OCI-LY7 (cell line): ENCODE data around the gene GON4L. TPM values are rescaled to one million over a fixed set of nuclear protein-coding genes. Genes with fewer than 3 reads are reported as not detected.

ENCODE experiments used
- BruUV-seq: library from RNA; stranded (reverse); fragments of 400-500 nt; replicated peaks from 2 replicates; lab custom pipeline; 2021; lab: Mats Ljungman, UMichigan
- CTCF ChIA-PET: fragments of 300-600 bp; sonication (Branson Sonifier 250); formaldehyde crosslinking; loops from one replicate; lab custom pipeline; 2022; ENCODE audit warnings: antibody characterized with exemption; ENCODE audit not compliant: unreplicated experiment; lab: Charles Lee
- POLR2A ChIA-PET: fragments of 300-600 bp; sonication (Branson Sonifier 250); formaldehyde crosslinking; loops from one replicate; lab custom pipeline; 2022; ENCODE audit warnings: antibody characterized with exemption; lab: Charles Lee
- DNase-seq: peaks from one replicate; pipeline ENCODE4 v3.0.0-alpha.2; 2015; ENCODE audit warnings: low spot score
- H2AFZ ChIP-seq: fragments of 200-600 bp; sonication (generic), shearing (Covaris generic); 2 replicates; pipeline ENCODE4 v1.6.1; 2014; ENCODE audit warnings: mild to moderate bottlenecking, antibody characterized with exemption, low read length, moderate library complexity
- H3K27ac ChIP-seq: fragments of 200-600 bp; sonication (generic); 2 replicates; pipeline ENCODE4 v1.5.1; 2014; ENCODE audit warnings: mixed run types, low read depth, mild to moderate bottlenecking, moderate library complexity, low read length, inconsistent platforms; ENCODE audit not compliant: poor library complexity, severe bottlenecking
- H3K36me3 ChIP-seq: fragments of 200-600 bp; sonication (generic); 2 replicates; pipeline ENCODE4 v1.6.1; 2014; ENCODE audit warnings: mild to moderate bottlenecking, antibody characterized with exemption, low read length, moderate library complexity, mixed read lengths; ENCODE audit not compliant: insufficient read depth
- H3K4me1 ChIP-seq: fragments of 200-600 bp; sonication (generic); 2 replicates; pipeline ENCODE4 v1.5.1; 2014; ENCODE audit warnings: mild to moderate bottlenecking, low read length; ENCODE audit not compliant: insufficient read depth, poor library complexity, severe bottlenecking
- H3K4me2 ChIP-seq: fragments of 200-600 bp; sonication (generic); 2 replicates; pipeline ENCODE4 v1.6.1; 2014; ENCODE audit warnings: mild to moderate bottlenecking, low read length
- H3K4me3 ChIP-seq: fragments of 200-600 bp; sonication (generic); 2 replicates; pipeline ENCODE4 v1.5.1; 2014; ENCODE audit warnings: mild to moderate bottlenecking, low read depth, low read length; ENCODE audit not compliant: poor library complexity, severe bottlenecking
- H3K79me2 ChIP-seq: fragments of 200-600 bp; sonication (generic); 2 replicates; pipeline ENCODE4 v1.6.1; 2016; ENCODE audit warnings: low read depth, mild to moderate bottlenecking, low read length, moderate library complexity, mixed read lengths; ENCODE audit not compliant: insufficient read depth
- H3K9me2 ChIP-seq: fragments of 200-600 bp; sonication (generic); 2 replicates; pipeline ENCODE4 v1.6.1; 2016; ENCODE audit warnings: mild to moderate bottlenecking, low read length, mixed read lengths; ENCODE audit not compliant: insufficient read depth
- H3K9me3 ChIP-seq: fragments of 200-600 bp; sonication (generic); 2 replicates; pipeline ENCODE4 v1.6.1; 2014; ENCODE audit warnings: mild to moderate bottlenecking, mixed run types, low read length, mixed read lengths
- H4K20me1 ChIP-seq: fragments of 200-600 bp; sonication (generic); 2 replicates; pipeline ENCODE4 v1.6.1; 2014; ENCODE audit warnings: mild to moderate bottlenecking, antibody characterized with exemption, low read length, moderate library complexity, mixed read lengths; ENCODE audit not compliant: insufficient read depth
- CTCF ChIP-seq: fragments of 200-600 bp; sonication (generic); conservative IDR thresholded peaks from 2 replicates; pipeline ENCODE4 v1.5.1; 2014; ENCODE audit warnings: mild to moderate bottlenecking, antibody characterized with exemption, low read length, moderate library complexity, mixed read lengths
- EZH2phosphoT487 ChIP-seq: fragments of 200-600 bp; sonication (generic); IDR thresholded peaks from 2 replicates; pipeline ENCODE4 v1.6.1; 2018; ENCODE audit warnings: low read depth, borderline replicate concordance, mild to moderate bottlenecking, mixed run types, antibody characterized with exemption, low read length, moderate library complexity, mixed read lengths
- intact Hi-C: fragments of 100-400 bp; cut with micrococcal nuclease; formaldehyde crosslinking; loops from one replicate; pipeline ENCODE4 v1.10.0; 2022; ENCODE audit not compliant: unreplicated experiment
- total RNA-seq, 2 experiments: library from RNA; depleted of rRNA in 1 of 2; stranded (reverse); fragments of >200 nt in 1 of 2; shearing (Covaris generic) in 1 of 2; gene quantifications; 2 replicates each; pipeline ENCODE4 v1.2.3, GENCODE V29; 2014 to 2022

GON4L gene
- total RNA-seq, 2 experiments from 2014 or later = 46.0 to 78.0 TPM

- CTCF ChIA-PET = interaction anchor here (1.1 kb wide), 1 partner anchor 16 kb away, joined by 4 read pairs; no protein-coding TSS in a partner anchor
- Histone ChIP-seq H3K4me2 (no peak overlapping the region), H3K36me3 (peaks cover 77% of the 10 kb centered on the region), H3K4me1 (peaks cover 50% of the 10 kb centered on the region), H3K9me3 (no peaks in the 10 kb centered on the region), H3K4me3 (no peak overlapping the region), H4K20me1 (no peaks in the 10 kb centered on the region), H3K9me2 (no peaks in the 10 kb centered on the region), H3K79me2 (peaks cover 67% of the 10 kb centered on the region), H2AFZ (no peak overlapping the region), H3K27ac (no peak overlapping the region)
- POLR2A ChIA-PET = interaction anchor here (0.7 to 1.2 kb wide), 3 partner anchors 16 to 41 kb away, joined by 3 to 6 read pairs (median 4); partner anchors contain the start of gene SYT11
- intact Hi-C loops = no loop called here
- no peak for TF ChIP-seq EZH2phosphoT487
- no peak for TF ChIP-seq CTCF
- no peak for DNase-seq
- BruUV-seq = no TSS peak
Observed at GRCh38 chr1:155877945-155878344, 20.9 kb upstream of the GON4L start.

GRCh38 chr1:155873860-155874259 lies 16.8 kb upstream of the GON4L start:
- Histone ChIP-seq H3K27ac (no peak overlapping the region), H3K4me2 (no peak overlapping the region), H3K79me2 (peaks cover 85% of the 10 kb centered on the region), H3K9me2 (no peaks in the 10 kb centered on the region), H3K4me1 (peaks cover 24% of the 10 kb centered on the region), H3K4me3 (no peak overlapping the region), H2AFZ (no peak overlapping the region), H4K20me1 (no peaks in the 10 kb centered on the region), H3K36me3 (peaks cover 76% of the 10 kb centered on the region), H3K9me3 (no peaks in the 10 kb centered on the region)
- BruUV-seq = no TSS peak
- ChIA-PET CTCF (no interaction called here), POLR2A (interaction anchor here (0.7 to 4.8 kb wide), 5 partner anchors 9 to 41 kb away, joined by 3 to 42 read pairs (median 8); partner anchors contain the start of gene SYT11)
- intact Hi-C loops = no loop called here
- TF ChIP-seq EZH2phosphoT487 (no peak), CTCF (no peak)
- no peak for DNase-seq

- Histone ChIP-seq H3K36me3 (peaks cover 80% of the 10 kb centered on the region), H3K4me3 (no peak overlapping the region), H3K4me1 (peaks cover 24% of the 10 kb centered on the region), H3K27ac (no peak overlapping the region), H3K4me2 (no peak overlapping the region), H4K20me1 (no peaks in the 10 kb centered on the region), H2AFZ (no peak overlapping the region), H3K9me3 (no peaks in the 10 kb centered on the region), H3K9me2 (no peaks in the 10 kb centered on the region), H3K79me2 (peaks cover 89% of the 10 kb centered on the region)
- no peak for DNase-seq
- no TSS peak for BruUV-seq
- ChIA-PET POLR2A (interaction anchor here (1.3 to 4.8 kb wide), 6 partner anchors 12 to 43 kb away, joined by 3 to 42 read pairs (median 4); partner anchors contain the start of gene SYT11), CTCF (no interaction called here)
- TF ChIP-seq EZH2phosphoT487 (no peak), CTCF (no peak)
- intact Hi-C loops = no loop called here
Observed at GRCh38 chr1:155872527-155872926, 15.5 kb upstream of the GON4L start.
